GM12874 (cell line): ENCODE measurements around the gene TRAPPC12.

Experiments
- CTCF ChIP-seq: IDR thresholded peaks from 2 replicates; pipeline ENCODE4 v1.5.1; 2011; ENCODE audit warnings: low read depth, mild to moderate bottlenecking, control low read depth, low read length, moderate library complexity; ENCODE audit not compliant: insufficient read depth

Gene TRAPPC12

GRCh38 chr2:3379647-3380534 is at the start of gene TRAPPC12:
TSS of gene TRAPPC12 (plus strand) at chr2:3379694. CDS start at chr2:3387624, 7,930 bp downstream.
- TF ChIP-seq CTCF: peak; percentile 66

GRCh38 chr2:3332133-3332532 is 47.4 kb upstream of the TRAPPC12 start:
- TF ChIP-seq CTCF: no peak

- TF ChIP-seq CTCF: no peak
Measured at GRCh38 chr2:3334392-3335345, 44.8 kb upstream of the TRAPPC12 start.

- no peak for TF ChIP-seq CTCF
Measured at GRCh38 chr2:3336844-3337243, 42.6 kb upstream of the TRAPPC12 start.

- TF ChIP-seq CTCF: no peak
Measured at GRCh38 chr2:3338340-3338739, 41.2 kb upstream of the TRAPPC12 start.

GRCh38 chr2:3340144-3340543 is 39.4 kb upstream of the TRAPPC12 start:
- no peak for TF ChIP-seq CTCF

- TF ChIP-seq CTCF: no peak
Measured at GRCh38 chr2:3341336-3341735, 38.2 kb upstream of the TRAPPC12 start.
